Pulmonary artery endothelial cell (primary cell): Measurements from ENCODE around the gene SOX8. TPM values are rescaled to one million over a fixed set of nuclear protein-coding genes. Genes with fewer than 3 reads are reported as not detected.

Source experiments
- DNase-seq: peaks from one replicate; pipeline ENCODE4 v3.0.0-alpha.2; 2011; ENCODE audit warnings: low read depth, low spot score
- total RNA-seq: library from RNA; depleted of rRNA; stranded (reverse); fragments of >200 nt; gene quantifications from 2 replicates; pipeline ENCODE4 v1.2.3, GENCODE V29; 2014

SOX8 gene
- total RNA-seq, 1 donor from 2014 or later = 0.99 TPM

GRCh38 chr16:986925-987582 lies 5.5 kb downstream of the SOX8 start:
- DNase-seq = no peak

- DNase-seq = no peak
These were observed 6.3 kb downstream of the SOX8 start for GRCh38 chr16:987906-988305.

GRCh38 chr16:988471-989353 lies 7.1 kb downstream of the SOX8 start:
- DNase-seq = no peak

- no peak for DNase-seq
These were observed 7.8 kb downstream of the SOX8 start for GRCh38 chr16:989354-989814.

- DNase-seq = no peak
These were observed 9.1 kb downstream of the SOX8 start for GRCh38 chr16:990516-991291.

- no peak for DNase-seq
These were observed 9.8 kb downstream of the SOX8 start for GRCh38 chr16:991345-991744.

- no peak for DNase-seq
These were observed 10.2 kb downstream of the SOX8 start for GRCh38 chr16:991773-992172.

- DNase-seq = no peak
These were observed 12.2 kb downstream of the SOX8 start for GRCh38 chr16:993731-994130.

GRCh38 chr16:995087-995486 lies 13.5 kb downstream of the SOX8 start:
- DNase-seq = no peak

GRCh38 chr16:995783-996182 lies 14.2 kb downstream of the SOX8 start:
- no peak for DNase-seq

- no peak for DNase-seq
These were observed 15.1 kb downstream of the SOX8 start for GRCh38 chr16:996681-997080.

- peak; percentile 29 for DNase-seq
These were observed 16.0 kb downstream of the SOX8 start for GRCh38 chr16:997440-998051.

GRCh38 chr16:998211-998610 lies 16.6 kb downstream of the SOX8 start:
- DNase-seq = no peak

- no peak for DNase-seq
These were observed 17.0 kb downstream of the SOX8 start for GRCh38 chr16:998615-999014.

GRCh38 chr16:999677-1000076 lies 18.1 kb downstream of the SOX8 start:
- no peak for DNase-seq

- no peak for DNase-seq
These were observed 19.0 kb downstream of the SOX8 start for GRCh38 chr16:1000608-1001007.

GRCh38 chr16:1001096-1001495 lies 19.5 kb downstream of the SOX8 start:
- DNase-seq = no peak

GRCh38 chr16:1002399-1003166 lies 21.0 kb downstream of the SOX8 start:
- DNase-seq = peak; percentile 44

GRCh38 chr16:1003391-1004347 lies 22.1 kb downstream of the SOX8 start:
- DNase-seq = no peak

GRCh38 chr16:1005286-1005685 lies 23.7 kb downstream of the SOX8 start:
- DNase-seq = no peak
